ENCODE data around the gene CNST. TPM values are rescaled to one million over a fixed set of nuclear protein-coding genes. Genes with fewer than 3 reads are reported as not detected.

Gene CNST
- total RNA-seq, 1 experiment from 2014 or later, result 14.8 TPM

DNA sequence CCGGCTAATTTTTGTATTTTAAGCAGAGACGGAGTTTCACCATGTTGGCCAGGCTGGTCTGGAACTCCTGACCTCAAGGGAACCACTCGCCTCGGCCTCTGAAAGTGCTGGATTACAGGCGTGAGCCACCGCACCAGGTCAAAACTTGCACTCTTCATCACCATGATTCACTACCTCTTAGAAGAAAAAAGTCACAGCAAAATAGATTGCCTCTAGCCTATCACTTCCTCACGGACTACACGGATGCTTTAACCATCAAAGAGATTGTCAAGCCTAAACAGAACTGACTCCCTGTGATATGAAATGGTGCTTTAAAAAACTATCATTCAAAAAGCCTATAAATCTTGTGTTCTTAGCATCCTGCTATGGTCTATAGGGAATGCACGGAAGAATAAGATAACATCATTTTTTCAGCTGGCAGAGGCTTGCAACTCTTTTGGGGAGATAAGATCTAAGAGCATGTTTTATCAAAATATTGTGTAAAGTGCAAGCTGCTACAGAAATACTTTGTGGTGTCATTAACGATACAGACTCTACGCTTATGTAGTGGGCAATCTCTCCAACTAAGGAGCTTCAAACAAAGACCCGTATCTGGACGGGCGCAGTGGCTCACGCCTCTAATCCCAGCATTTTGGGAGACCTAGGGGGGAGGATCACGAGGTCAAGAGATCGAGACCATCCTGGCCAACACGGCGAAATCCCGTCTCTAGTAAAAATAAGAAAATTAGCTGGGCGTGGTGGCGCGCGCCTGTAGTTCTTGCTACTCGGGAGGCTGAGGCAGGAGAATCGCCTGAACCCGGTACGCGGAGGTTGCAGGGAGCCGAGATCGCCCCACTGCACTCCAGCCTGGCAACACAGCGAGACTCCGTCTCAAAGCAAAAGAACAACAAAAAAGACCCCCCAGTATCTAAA lies 1.2 kb upstream of the CNST start:
- Mint-ChIP-seq H3K27ac (ENCODE audit: unreplicated experiment) (peak overlapping the region; percentile 90), H3K4me3 (ENCODE audit: unreplicated experiment) (peak overlapping the region; percentile 93), H3K27me3 (ENCODE audit: insufficient read depth, unreplicated experiment) (no peaks in the 10 kb centered on the region), H3K4me1 (ENCODE audit: low read depth, unreplicated experiment) (peaks cover 8% of the 10 kb centered on the region), H3K36me3 (ENCODE audit: insufficient read depth, unreplicated experiment) (peaks cover 28% of the 10 kb centered on the region), H3K9me3 (ENCODE audit: unreplicated experiment) (no peaks in the 10 kb centered on the region)
- Histone ChIP-seq H3K9me3 (no peaks in the 10 kb centered on the region), H3K27me3 (replicated peaks; ENCODE audit: control insufficient read depth, insufficient read depth, low read length) (no peaks in the 10 kb centered on the region), H3K4me3 (ENCODE audit: low read depth, low read length) (peak overlapping the region; percentile 71), H3K36me3 (ENCODE audit: control insufficient read depth, insufficient read depth, low read length) (no peaks in the 10 kb centered on the region), H3K4me1 (peaks cover 4% of the 10 kb centered on the region; the same call in 1 of the 2 replicates)
- CTCF ChIA-PET, result interaction anchor here (0.7 kb wide), 1 partner anchor 33 kb away, joined by 6 read pairs; no protein-coding TSS in a partner anchor
- intact Hi-C loops (cut with micrococcal nuclease; ENCODE audit: unreplicated experiment), result no loop called here
- no TSS peak for BruUV-seq (replicated peaks)
- POLR2A ChIA-PET, result interaction anchor here (0.7 kb wide), 1 partner anchor 160 kb away, joined by 3 read pairs; no protein-coding TSS in a partner anchor
- DNase-seq, result no peak
- no peak for TF ChIP-seq CTCF (IDR thresholded peaks at IDR 0.05; ENCODE audit: insufficient read depth in 1 of 2, low read depth in 1 of 2, low read length in 1 of 2, severe bottlenecking in 1 of 2, unreplicated experiment in 1 of 2)

DNA sequence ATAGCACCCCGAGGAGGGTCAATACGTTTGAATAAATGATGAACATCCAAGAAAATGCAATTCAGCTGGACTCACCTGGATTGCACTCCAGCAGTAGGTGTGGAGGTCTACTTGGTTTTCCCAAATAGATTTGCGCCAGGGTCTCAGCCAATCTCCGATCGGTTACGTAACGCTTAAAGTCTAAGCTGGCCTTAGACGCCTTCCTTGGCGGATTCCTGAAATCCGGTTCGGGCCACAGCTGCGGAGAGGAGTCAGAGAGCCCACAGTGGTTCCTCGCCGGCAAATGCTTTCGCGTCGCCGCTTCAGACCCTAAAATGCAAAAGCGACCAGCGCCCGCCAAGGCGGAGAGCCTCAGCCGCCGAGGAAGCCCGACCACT lies 517 bp upstream of the CNST start:
- Histone ChIP-seq H3K9me3 (no peaks in the 10 kb centered on the region), H3K4me1 (peaks cover 4% of the 10 kb centered on the region; the same call in 1 of the 2 replicates), H3K36me3 (ENCODE audit: control insufficient read depth, insufficient read depth, low read length) (no peaks in the 10 kb centered on the region), H3K4me3 (ENCODE audit: low read depth, low read length) (peak overlapping the region; percentile 71), H3K27me3 (replicated peaks; ENCODE audit: control insufficient read depth, insufficient read depth, low read length) (no peaks in the 10 kb centered on the region)
- no peaks in the 10 kb centered on the region for H3K9me3 Mint-ChIP-seq (ENCODE audit: unreplicated experiment)
- H3K36me3 Mint-ChIP-seq (ENCODE audit: insufficient read depth, unreplicated experiment), result peaks cover 26% of the 10 kb centered on the region
- peak overlapping the region; percentile 93 for H3K4me3 Mint-ChIP-seq (ENCODE audit: unreplicated experiment)
- BruUV-seq (replicated peaks), result TSS peak; percentile 34
- peaks cover 8% of the 10 kb centered on the region for H3K4me1 Mint-ChIP-seq (ENCODE audit: low read depth, unreplicated experiment)
- H3K27me3 Mint-ChIP-seq (ENCODE audit: insufficient read depth, unreplicated experiment), result no peaks in the 10 kb centered on the region
- TF ChIP-seq CTCF (IDR thresholded peaks at IDR 0.05; ENCODE audit: insufficient read depth in 1 of 2, low read depth in 1 of 2, low read length in 1 of 2, severe bottlenecking in 1 of 2, unreplicated experiment in 1 of 2), result no peak
- DNase-seq, result peak in 1 of 2 experiments; percentile 74
- POLR2A ChIA-PET, result interaction anchor here (0.7 kb wide), 1 partner anchor 159 kb away, joined by 3 read pairs; no protein-coding TSS in a partner anchor
- H3K27ac Mint-ChIP-seq (ENCODE audit: unreplicated experiment), result peak overlapping the region; percentile 90
- intact Hi-C loops (cut with micrococcal nuclease; ENCODE audit: unreplicated experiment), result loop anchor here (1.0 to 2.0 kb wide), 2 partner anchors 17 to 43 kb away; no protein-coding TSS in a partner anchor
- CTCF ChIA-PET, result interaction anchor here (0.6 to 0.7 kb wide), 2 partner anchors 34 to 824 kb away, joined by 4 to 6 read pairs; no protein-coding TSS in a partner anchor

GRCh38 chr1:246566813-246567645 lies 773 bp downstream of the CNST start:
- ChIA-PET CTCF (no interaction called here), POLR2A (interaction anchor here (0.6 kb wide), 1 partner anchor 41 kb away, joined by 3 read pairs; no protein-coding TSS in a partner anchor)
- Histone ChIP-seq H3K4me3 (ENCODE audit: low read depth, low read length) (peak overlapping the region; percentile 71), H3K4me1 (peaks cover 4% of the 10 kb centered on the region; the same call in 1 of the 2 replicates), H3K36me3 (ENCODE audit: control insufficient read depth, insufficient read depth, low read length) (no peaks in the 10 kb centered on the region), H3K27me3 (replicated peaks; ENCODE audit: control insufficient read depth, insufficient read depth, low read length) (no peaks in the 10 kb centered on the region), H3K9me3 (no peaks in the 10 kb centered on the region)
- no peak for DNase-seq
- intact Hi-C loops (cut with micrococcal nuclease; ENCODE audit: unreplicated experiment), result loop anchor here (1.0 to 2.0 kb wide), 2 partner anchors 16 to 41 kb away; no protein-coding TSS in a partner anchor
- H3K27me3 Mint-ChIP-seq (ENCODE audit: insufficient read depth, unreplicated experiment), result no peaks in the 10 kb centered on the region
- no peak for TF ChIP-seq CTCF (IDR thresholded peaks at IDR 0.05; ENCODE audit: insufficient read depth in 1 of 2, low read depth in 1 of 2, low read length in 1 of 2, severe bottlenecking in 1 of 2, unreplicated experiment in 1 of 2)
- peak overlapping the region; percentile 93 for H3K4me3 Mint-ChIP-seq (ENCODE audit: unreplicated experiment)
- peaks cover 8% of the 10 kb centered on the region for H3K4me1 Mint-ChIP-seq (ENCODE audit: low read depth, unreplicated experiment)
- no TSS peak for BruUV-seq (replicated peaks)
- no peaks in the 10 kb centered on the region for H3K9me3 Mint-ChIP-seq (ENCODE audit: unreplicated experiment)
- peak overlapping the region; percentile 90 for H3K27ac Mint-ChIP-seq (ENCODE audit: unreplicated experiment)
- H3K36me3 Mint-ChIP-seq (ENCODE audit: insufficient read depth, unreplicated experiment), result peaks cover 26% of the 10 kb centered on the region

Data from Caco-2 (cell line).